ENCODE measurements around the gene SHC3. TPM values are rescaled to one million over a fixed set of nuclear protein-coding genes. Genes with fewer than 3 reads are reported as not detected.

The SHC3 gene
- total and polyA plus RNA-seq, 2 donors (not counting 3 experiments of a cell fraction or from before 2014, with no cell fraction given): 1.0 to 2.0 TPM

- POLR2A ChIA-PET: no interaction called here
These were observed 3.8 kb upstream of the SHC3 start for GRCh38 chr9:89182369-89182768.

More at GRCh38 chr9:89182369-89182768, 3.8 kb upstream of the SHC3 start:
- FAIRE-seq (no peak), DNase-seq (ENCODE audit: low read depth, low spot score) (no peak)
- Histone ChIP-seq H3K4me2 (ENCODE audit: insufficient read depth, low read length) (no peak overlapping the region), H3K79me2 (ENCODE audit: control insufficient read depth, insufficient read depth, low read length) (no peaks in the 10 kb centered on the region), H3K27me3 (ENCODE audit: control insufficient read depth in 2 of 2, insufficient read depth in 2 of 2, low read length in 2 of 2) (peaks cover 3 to 6% of the 10 kb centered on the region in 2 experiments), H3K4me1 (ENCODE audit: control insufficient read depth, extremely low read depth, insufficient read depth, low read length) (peaks cover 26% of the 10 kb centered on the region), H3K9ac (replicated peaks; ENCODE audit: extremely low read depth, insufficient read depth, low read length) (no peak overlapping the region), H4K20me1 (replicated peaks; ENCODE audit: control insufficient read depth, extremely low read depth, insufficient read depth, low read length) (no peaks in the 10 kb centered on the region), H3K4me3 (replicated peaks in 1 of 3; ENCODE audit: insufficient read depth in 1 of 3, low read depth in 1 of 3, low read length in 3 of 3) (no peak overlapping the region), H3K9me3 (replicated peaks; ENCODE audit: control insufficient read depth, insufficient read depth, low read length) (no peaks in the 10 kb centered on the region), H3K27ac (ENCODE audit: insufficient read depth, low read depth, low read length) (no peak overlapping the region), H3K9me1 (replicated peaks; ENCODE audit: control insufficient read depth, extremely low read depth, insufficient read depth, low read length) (no peaks in the 10 kb centered on the region), H2AFZ (ENCODE audit: low read depth, low read length) (no peak overlapping the region), H3K36me3 (ENCODE audit: control insufficient read depth in 2 of 2, extremely low read depth in 1 of 2, insufficient read depth in 2 of 2, low read length in 2 of 2) (no peaks in the 10 kb centered on the region)
- CTCF ChIA-PET: no interaction called here
- intact Hi-C loops (cut with micrococcal nuclease) (loop anchor here (10.0 kb wide), 1 partner anchor 292 kb away; no protein-coding TSS in a partner anchor), dilution Hi-C loops (cut with MboI; ENCODE audit: extremely low pct_ligation_motif_present, low sequenced_read_pairs) (no loop called here)
- TF ChIP-seq JUN (IDR thresholded peaks at IDR 0.05; ENCODE audit: borderline replicate concordance, insufficient read depth, insufficient read length, low read depth) (no peak), CTCF (IDR thresholded peaks at IDR 0.05; ENCODE audit: extremely low read depth in 1 of 2, insufficient read depth in 1 of 2, low read depth in 1 of 2, low read length in 2 of 2) (no peak), GATA2 (IDR thresholded peaks at IDR 0.05; ENCODE audit: insufficient read depth, insufficient read length, low read depth, low read length) (no peak), MYC (IDR thresholded peaks at IDR 0.05; ENCODE audit: low read depth, low read length) (no peak), EZH2 (IDR thresholded peaks at IDR 0.05; ENCODE audit: borderline replicate concordance, low read depth, low read length, severe bottlenecking) (no peak), FOS (IDR thresholded peaks at IDR 0.05; ENCODE audit: borderline replicate concordance, insufficient read depth, low read length) (no peak), POLR2AphosphoS5 (IDR thresholded peaks at IDR 0.05; ENCODE audit: insufficient read depth, low read depth, low read length) (no peak), POLR2A (IDR thresholded peaks at IDR 0.05; ENCODE audit: low read depth, low read length) (no peak), MAX (IDR thresholded peaks at IDR 0.05; ENCODE audit: insufficient read depth, insufficient read length) (no peak)
- no TSS peak for BruUV-seq (replicated peaks)
